HG03571 (cell line): ENCODE data around the gene SLC35E3.

Experiments used
- ATAC-seq: cut with Tn5 transposase; IDR thresholded peaks from one replicate; pipeline ENCODE4 v1.9.1; 2021; ENCODE audit not compliant: unreplicated experiment

Gene SLC35E3

DNA sequence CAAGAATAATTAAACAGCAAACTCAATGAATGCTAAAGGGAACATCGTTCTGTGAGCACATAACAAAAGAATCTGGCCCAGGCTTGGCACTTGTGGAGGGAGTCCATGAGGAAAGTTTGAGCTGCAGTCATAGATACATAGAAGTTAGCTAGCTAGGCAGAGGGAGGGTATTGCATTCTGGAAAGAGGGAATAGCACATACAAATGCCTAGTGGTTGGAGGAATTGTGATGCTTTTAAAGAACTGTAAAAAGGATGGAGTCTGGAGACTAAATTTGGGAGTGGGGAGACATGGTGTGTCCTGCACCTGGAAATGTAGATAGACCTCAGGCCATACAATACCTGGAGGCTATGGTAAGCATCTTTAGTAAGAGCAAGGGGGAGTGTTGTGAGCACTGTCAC is 24.0 kb downstream of the SLC35E3 start:
- no peak for ATAC-seq

- no peak for ATAC-seq
These were observed 25.4 kb downstream of the SLC35E3 start for GRCh38 chr12:68771223-68771925.

- ATAC-seq, result no peak
These were observed 26.7 kb downstream of the SLC35E3 start for GRCh38 chr12:68772714-68773113.

DNA sequence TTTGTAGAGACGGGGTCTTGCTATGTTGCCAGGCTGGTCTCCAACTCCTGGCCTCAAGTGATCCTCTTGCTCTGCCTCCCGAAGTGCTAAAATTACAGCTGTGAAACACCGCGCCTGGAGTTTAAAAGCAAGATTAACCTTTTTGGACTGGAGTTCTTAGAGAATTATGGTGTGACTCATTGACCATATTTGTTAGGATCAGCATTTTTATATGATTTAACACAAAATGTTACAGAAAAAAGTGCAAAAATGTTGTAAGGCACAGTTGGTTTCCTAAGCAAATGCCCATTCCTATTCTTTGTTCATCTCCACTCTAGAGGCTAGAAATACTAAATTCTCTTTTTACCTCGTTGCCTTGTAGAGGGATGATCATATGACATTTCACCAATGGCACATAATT is 27.6 kb downstream of the SLC35E3 start:
- no peak for ATAC-seq

DNA sequence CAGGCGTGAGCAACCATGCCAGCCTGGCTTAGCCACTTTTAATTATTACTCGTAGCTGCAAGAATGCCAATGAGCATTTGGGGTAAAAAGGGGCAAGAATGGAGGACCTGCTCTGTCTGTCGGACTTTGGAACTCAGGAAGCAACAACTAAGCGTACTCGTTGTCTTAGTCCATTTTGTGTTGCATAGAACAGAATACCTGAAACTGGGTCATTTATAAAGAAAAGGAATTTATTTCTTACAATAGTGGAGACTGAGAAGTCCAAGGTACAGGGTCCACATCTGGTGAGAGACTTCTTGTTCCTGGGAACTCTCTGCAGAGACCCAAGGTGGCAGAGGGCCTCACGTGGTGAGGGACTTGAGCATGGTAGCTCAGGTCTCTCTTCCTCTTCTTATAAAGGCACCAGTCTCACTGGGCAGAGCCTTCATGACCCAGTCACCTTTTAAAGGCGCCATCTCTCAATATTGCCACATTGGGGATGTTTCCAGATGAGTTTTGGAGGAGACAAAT is 29.2 kb downstream of the SLC35E3 start:
- ATAC-seq, result no peak

DNA sequence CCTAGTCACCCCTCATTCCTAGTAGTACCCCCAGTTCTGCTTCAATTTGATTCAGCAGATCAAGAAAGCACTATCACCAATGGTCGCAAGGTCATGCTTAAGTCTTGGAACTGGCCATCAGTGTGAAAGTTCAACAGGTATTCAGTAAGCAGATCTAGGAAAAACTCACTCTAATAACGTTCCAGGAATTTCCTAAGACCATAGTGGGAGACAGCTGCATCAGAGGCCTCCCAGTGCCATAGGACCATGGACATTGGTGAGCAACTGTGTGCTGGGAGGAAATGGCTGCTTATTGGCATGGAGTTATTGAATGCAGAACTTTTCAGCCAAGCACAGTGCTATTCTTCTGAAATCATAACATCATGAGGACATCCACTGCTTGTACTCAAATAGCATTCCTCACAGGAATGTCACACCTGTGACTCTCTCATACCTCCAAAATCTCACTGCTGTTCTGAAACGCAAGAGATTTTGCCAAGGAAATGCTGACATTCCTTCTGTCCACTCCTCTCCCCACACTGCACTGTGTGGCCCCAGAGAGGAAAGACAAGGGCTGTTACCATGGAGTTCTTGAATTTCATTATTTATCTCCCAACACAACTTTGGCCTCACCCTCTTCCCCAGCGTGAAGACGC is 31.1 kb downstream of the SLC35E3 start:
- no peak for ATAC-seq

- ATAC-seq, result no peak
These were observed 33.3 kb downstream of the SLC35E3 start for GRCh38 chr12:68779280-68779679.

DNA sequence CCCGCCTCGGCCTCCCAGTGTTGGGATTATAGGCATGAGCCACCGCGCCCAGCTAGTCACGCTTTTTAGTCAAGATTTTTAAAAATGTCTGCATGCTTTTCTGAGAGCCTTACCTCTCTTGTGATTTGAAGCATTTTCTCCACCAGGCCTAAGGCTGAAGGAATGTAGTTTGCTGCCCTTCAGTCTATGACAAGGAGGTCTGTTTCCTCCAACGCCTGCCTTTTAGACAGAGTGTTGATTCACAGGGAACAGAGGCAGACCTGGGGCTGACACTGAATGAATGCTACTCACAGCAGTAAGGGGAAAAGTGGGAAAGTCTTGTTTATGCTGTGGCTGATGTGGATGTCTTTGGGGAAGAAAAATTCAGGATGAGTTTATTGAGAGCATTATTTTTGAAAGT is 34.8 kb downstream of the SLC35E3 start:
- ATAC-seq, result no peak

DNA sequence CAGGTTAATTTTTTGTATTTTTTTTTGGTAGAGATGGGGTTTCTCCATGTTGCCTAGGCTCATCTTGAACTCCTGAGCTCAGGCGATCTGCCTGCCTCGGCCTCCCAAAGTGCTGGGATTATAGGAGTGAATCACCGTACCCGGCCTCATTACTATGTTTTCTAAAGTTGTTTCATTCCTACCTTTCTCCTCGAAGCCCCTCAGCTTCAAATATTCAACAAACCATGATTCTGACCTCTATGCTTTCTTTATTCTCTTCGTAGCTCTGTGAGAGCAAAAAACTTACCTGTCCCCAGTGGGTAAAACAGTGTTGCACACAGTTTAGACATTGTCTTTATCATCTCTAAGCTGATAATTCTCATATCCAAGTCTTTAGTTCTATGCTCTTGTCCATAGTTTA is 35.8 kb downstream of the SLC35E3 start:
- no peak for ATAC-seq

DNA sequence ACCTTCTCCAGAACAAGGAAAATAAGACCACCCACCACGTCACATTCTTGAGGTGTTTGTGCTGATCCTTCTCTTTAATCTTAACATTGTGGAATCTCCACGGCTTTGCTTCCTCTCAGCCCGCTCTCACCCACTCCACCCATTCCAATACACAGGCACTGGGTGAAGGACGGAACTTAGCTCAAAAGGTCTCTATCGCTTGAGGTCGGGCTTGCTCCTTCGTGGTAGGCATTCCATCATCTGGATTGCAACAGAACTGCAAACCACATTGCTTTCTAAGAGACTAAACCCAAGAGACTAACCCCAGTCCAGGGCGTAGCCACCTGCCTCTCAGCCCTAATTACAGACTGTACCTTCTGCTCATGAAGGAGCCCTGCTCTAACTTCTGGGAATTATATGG is 38.0 kb downstream of the SLC35E3 start:
- ATAC-seq, result no peak

DNA sequence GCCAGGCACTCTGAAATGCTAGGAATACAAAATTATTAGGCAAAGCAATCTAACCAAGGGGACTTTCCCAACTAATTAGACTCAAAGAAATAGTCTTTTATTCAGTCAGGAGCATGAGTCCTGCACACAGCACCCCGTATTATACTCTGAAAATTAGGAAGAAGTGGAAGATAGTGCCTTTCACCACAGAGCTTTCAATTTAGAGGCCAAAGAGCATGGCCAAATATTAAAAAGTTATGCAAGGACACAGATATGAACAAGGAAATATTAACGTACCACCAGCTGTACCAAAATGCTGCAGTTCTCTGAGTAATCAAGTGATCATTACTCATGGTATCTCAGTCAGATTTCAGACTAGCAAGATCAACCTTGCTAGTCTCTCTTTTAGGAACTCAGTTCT is 39.4 kb downstream of the SLC35E3 start:
- ATAC-seq, result no peak

GRCh38 chr12:68785823-68786222 is 39.8 kb downstream of the SLC35E3 start:
- ATAC-seq, result no peak

DNA sequence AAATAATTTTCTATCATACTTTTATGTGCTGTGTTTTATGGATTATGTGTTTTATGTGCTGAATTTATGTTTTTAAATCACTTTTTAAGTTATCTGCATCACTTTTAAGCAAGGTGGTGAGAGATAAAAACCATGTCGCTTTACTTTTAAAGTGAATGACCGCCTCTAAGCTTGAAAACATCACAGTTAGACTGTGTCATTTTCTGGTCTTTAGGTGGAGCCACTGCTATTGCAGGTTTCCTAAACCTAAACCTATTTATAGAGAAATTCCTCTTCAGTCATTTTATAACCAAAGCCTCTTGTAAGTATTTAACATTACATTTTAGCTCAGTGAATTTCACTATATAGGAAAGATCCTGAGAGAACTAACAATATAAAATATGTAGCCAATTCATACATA is 41.0 kb downstream of the SLC35E3 start:
- ATAC-seq, result no peak

DNA sequence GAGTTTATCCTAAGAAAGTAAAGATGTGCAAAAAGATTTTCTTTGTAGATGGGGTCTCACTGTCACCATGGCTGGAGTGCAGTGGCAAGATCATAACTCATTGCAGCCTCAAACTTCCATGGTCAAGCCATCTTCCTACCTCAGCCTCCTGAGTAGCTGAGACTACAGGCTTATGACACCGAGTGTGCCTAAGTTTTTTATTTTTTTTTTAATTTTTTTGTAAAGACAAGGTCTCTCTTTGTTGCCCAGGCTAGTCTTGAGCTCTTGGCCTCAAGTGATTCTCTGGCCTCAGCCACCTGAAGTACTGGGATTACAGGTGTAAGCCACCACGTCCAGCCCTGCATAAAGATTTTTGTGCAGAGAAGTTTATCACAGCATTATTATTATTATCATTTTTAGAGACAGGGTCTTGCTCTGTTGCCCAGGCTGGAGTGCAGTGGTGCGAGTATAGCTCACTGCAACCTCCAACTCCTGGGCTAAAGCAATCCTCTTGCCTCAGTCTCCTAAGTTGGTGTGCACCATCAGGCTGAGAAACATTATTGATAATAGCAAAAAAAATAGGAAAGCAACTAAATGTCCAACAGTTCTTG is 42.7 kb downstream of the SLC35E3 start:
- ATAC-seq, result no peak

- ATAC-seq, result no peak
These were observed 43.3 kb downstream of the SLC35E3 start for GRCh38 chr12:68789144-68789878.

DNA sequence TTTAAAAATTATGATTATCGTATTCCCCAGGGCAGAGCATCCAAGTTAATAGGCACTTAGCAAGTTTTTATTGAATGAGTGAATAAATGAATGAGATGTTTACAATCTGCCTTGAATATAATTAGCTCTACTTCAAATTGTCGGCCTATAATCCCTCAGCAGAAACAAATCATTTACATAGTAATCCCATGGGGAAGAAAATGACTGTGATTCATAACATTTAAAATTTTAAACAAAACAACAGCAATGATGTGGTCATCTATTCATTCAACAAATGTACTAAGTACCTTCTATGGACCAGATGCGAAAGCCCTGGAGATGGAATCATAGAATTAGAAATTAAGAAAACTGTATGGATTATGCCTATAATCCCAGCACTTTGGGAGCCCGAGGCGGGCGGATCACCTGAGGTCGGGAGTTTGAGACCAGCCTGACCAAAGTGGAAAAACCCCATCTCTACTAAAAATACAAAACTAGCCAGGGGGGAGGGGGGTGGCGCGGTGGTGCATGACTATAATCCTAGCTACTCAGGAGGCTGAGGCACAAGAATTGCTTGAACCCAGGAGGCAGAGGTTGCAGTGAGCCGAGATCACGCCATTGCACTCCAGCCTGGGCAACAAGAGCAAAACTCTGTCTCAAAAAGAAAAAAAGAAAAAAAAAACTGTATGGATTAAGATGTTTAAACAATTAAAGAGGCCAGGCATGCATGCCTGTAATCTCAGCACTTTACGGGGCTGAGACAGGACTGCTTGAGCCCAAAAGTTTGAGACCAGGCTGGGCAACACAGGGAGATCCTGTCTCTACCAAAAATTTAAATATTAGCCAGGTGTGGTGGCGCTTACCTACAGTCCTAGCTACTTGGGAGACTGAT is 44.3 kb downstream of the SLC35E3 start:
- no peak for ATAC-seq

DNA sequence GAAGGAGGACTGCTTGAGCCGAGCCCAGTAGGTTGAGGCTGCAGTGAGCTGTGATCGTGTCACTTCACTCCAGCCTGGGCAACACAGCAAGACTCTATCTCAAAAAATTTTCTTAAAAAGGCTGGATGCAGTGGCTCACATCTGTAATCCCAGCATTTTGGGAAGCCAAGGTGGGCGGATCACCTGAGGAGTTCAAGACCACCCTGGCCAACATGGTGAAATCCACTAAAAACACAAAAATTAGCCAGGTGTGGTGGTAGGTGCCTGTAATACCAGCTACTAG is 44.9 kb downstream of the SLC35E3 start:
- no peak for ATAC-seq

DNA sequence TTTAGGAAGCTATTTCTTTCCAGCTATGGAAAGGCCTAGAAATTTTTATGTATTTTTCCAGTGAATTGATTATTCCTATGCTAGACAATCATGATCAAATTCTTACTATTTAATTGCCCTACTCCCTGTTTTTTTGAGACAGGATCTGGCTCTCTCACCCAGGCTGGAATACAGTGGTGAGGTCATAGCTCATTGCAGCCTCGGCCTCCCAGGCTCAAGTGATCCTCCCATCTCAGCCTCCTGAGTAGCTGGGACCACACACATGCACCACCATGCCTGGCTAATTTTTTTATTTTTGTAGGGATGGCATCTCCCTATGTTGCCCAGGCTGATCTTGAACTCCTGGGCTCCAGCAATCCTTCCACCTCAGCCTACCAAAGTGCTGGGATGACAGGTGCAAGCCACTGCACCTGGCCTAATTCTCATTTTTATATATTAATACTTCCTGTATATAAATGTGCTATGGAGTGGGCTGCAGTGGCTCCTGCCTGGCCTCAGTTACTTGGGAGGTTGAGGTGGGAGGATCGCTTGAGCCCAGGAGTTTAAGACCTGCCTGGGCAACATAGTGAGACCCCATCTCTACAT is 46.0 kb downstream of the SLC35E3 start:
- no peak for ATAC-seq

- peak; percentile 90 for ATAC-seq
These were observed 47.0 kb downstream of the SLC35E3 start for GRCh38 chr12:68792952-68793351.

DNA sequence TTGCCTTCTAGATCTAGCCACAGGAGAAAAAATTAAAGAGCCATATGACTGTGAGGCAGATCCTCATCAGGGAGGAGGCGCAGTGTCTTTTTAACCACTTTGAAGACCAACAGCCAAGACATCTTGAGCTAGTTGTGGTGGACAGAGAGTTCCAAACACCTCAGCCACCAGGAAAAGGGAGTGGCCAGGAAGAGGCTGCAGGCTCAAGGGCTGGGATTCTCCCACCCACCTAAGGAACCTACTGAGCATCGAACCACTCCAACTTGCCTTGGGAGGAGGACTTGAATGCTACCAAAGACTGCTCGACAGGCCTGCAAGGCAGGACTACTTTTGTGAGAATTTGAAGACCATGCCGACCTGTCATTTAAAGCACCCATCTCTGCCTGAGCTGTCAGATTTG is 47.5 kb downstream of the SLC35E3 start:
- ATAC-seq, result no peak
